ENCODE measurements around the gene CBX6.

Gene CBX6

DNA sequence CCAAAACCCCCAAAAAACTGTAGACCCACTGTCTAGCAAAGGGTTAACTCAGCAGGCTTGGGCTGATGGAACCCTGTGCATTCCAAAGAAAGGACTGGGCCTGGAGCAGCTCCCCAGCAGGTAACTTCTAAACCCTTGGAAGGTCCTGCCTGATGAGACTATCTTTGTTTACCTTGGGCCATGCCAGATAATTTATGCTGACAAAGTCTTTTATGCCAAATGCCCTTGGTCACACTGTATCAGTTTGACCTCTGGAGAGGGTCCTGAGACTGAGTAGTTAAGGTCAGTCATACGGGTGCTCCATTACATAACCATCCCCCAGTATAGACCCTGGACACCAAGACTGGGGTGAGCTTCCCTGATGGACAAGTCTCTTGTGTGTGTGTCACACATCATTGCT, 56.2 kb downstream of the CBX6 start:
- TF ChIP-seq SIN3A (IDR thresholded peaks at IDR 0.05; ENCODE audit: borderline replicate concordance, insufficient read depth, low read length) (no peak), FOXP2 (optimal IDR thresholded peaks at IDR 0.05; ENCODE audit: borderline replicate concordance, extremely low read depth, extremely low read length, insufficient read depth) (no peak), TAF1 (IDR thresholded peaks at IDR 0.05; ENCODE audit: borderline replicate concordance, insufficient read depth, low read length) (no peak), POLR2AphosphoS5 (IDR thresholded peaks at IDR 0.05; ENCODE audit: low read depth, low read length) (no peak)
- TF ChIP-seq, protein P1, sequence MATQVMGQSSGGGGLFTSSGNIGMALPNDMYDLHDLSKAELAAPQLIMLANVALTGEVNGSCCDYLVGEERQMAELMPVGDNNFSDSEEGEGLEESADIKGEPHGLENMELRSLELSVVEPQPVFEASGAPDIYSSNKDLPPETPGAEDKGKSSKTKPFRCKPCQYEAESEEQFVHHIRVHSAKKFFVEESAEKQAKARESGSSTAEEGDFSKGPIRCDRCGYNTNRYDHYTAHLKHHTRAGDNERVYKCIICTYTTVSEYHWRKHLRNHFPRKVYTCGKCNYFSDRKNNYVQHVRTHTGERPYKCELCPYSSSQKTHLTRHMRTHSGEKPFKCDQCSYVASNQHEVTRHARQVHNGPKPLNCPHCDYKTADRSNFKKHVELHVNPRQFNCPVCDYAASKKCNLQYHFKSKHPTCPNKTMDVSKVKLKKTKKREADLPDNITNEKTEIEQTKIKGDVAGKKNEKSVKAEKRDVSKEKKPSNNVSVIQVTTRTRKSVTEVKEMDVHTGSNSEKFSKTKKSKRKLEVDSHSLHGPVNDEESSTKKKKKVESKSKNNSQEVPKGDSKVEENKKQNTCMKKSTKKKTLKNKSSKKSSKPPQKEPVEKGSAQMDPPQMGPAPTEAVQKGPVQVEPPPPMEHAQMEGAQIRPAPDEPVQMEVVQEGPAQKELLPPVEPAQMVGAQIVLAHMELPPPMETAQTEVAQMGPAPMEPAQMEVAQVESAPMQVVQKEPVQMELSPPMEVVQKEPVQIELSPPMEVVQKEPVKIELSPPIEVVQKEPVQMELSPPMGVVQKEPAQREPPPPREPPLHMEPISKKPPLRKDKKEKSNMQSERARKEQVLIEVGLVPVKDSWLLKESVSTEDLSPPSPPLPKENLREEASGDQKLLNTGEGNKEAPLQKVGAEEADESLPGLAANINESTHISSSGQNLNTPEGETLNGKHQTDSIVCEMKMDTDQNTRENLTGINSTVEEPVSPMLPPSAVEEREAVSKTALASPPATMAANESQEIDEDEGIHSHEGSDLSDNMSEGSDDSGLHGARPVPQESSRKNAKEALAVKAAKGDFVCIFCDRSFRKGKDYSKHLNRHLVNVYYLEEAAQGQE (IDR thresholded peaks at IDR 0.05; ENCODE audit: insufficient read depth in 1 of 2, low read depth in 2 of 2, low read length in 2 of 2): no peak

All from PFSK-1 (cell line).